GM12878 (cell line): Measurements from ENCODE around the gene TOM1L2.

Experiments
- EP300 ChIP-seq, 2 experiments: fragments of 150-350 bp in 1 of 2; IDR thresholded peaks; 2 replicates each; pipeline ENCODE4 v1.6.1; 2011 to 2012; ENCODE audit warnings: low read depth in 2 of 2, low read length in 2 of 2, borderline replicate concordance in 1 of 2, improper control_type of control experiment in 1 of 2, inconsistent platforms in 1 of 2; ENCODE audit not compliant: control insufficient read depth in 1 of 2
- POLR2A ChIP-seq: IDR thresholded peaks from 2 replicates; pipeline ENCODE4 v1.6.1; 2011; ENCODE audit warnings: low read depth, mild to moderate bottlenecking, low read length
- SMARCA5 ChIP-seq: fragments of 450-650 bp; IDR thresholded peaks from 2 replicates; pipeline ENCODE4 v1.6.1; 2017; ENCODE audit warnings: mild to moderate bottlenecking

DNA sequence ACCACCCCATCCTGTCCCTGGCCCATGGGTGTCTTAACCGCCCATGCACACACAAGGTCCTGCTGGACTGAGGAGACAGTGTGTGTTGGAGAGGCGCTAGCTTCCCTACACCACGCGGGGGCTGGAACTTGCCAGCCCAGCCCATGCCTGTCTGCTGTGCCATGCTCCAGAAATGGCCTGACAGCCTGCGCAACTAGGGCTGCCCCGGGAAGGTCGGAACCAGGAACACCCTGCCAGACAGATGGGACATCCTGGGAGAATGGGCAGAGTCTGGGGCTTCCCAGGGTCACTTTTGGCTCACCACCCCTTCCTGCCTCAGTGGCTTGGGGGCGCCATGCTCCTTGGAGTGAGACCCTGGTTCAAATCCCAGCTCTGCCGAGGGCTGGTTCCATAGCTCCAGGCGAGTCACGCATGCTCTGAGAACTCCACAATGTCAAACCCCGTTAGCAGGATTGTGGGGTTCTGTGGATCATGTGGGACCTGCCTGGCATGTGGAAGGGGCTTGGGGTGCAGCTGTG is 171.6 kb downstream of the TOM1L2 start:
- TF ChIP-seq POLR2A (no peak), EP300 (IDR thresholded peaks at IDR 0.05; ENCODE audit: borderline replicate concordance in 1 of 2, control insufficient read depth in 1 of 2, low read depth in 2 of 2, low read length in 2 of 2) (no peak), SMARCA5 (no peak)
